GM23248 (cell line): ENCODE data around the gene CYB5A. TPM values are rescaled to one million over a fixed set of nuclear protein-coding genes. Genes with fewer than 3 reads are reported as not detected.

ENCODE experiments used
- DNase-seq: peaks from one replicate; pipeline ENCODE4 v3.0.0-alpha.2; 2015
- H2AFZ ChIP-seq: fragments of 200-600 bp; sonication (generic); 2 replicates; pipeline ENCODE4 v1.6.1; 2016; ENCODE audit warnings: antibody characterized with exemption
- H3F3A ChIP-seq: fragments of 200-600 bp; sonication (generic); 2 replicates; pipeline ENCODE4 v1.6.1; 2016; ENCODE audit warnings: mild to moderate bottlenecking, antibody characterized with exemption, mixed run types; ENCODE audit not compliant: insufficient read depth
- H3K27ac ChIP-seq: fragments of 200-600 bp; sonication (generic); 2 replicates; pipeline ENCODE4 v1.5.1; 2016; ENCODE audit warnings: mild to moderate bottlenecking
- H3K27me3 ChIP-seq: fragments of 200-600 bp; sonication (generic); replicated peaks from 2 replicates; pipeline ENCODE4 v1.6.1; 2016; ENCODE audit warnings: mild to moderate bottlenecking; ENCODE audit not compliant: insufficient read depth
- H3K36me3 ChIP-seq: fragments of 200-600 bp; sonication (generic); 2 replicates; pipeline ENCODE4 v1.6.1; 2016; ENCODE audit warnings: low read depth, mild to moderate bottlenecking
- H3K4me1 ChIP-seq: fragments of 200-600 bp; sonication (generic); 2 replicates; pipeline ENCODE4 v1.6.1; 2016; ENCODE audit warnings: mild to moderate bottlenecking; ENCODE audit not compliant: insufficient read depth
- H3K4me2 ChIP-seq: fragments of 200-600 bp; sonication (generic); one replicate; pipeline ENCODE4 v1.6.1; 2016; ENCODE audit warnings: mild to moderate bottlenecking; ENCODE audit not compliant: unreplicated experiment
- H3K4me3 ChIP-seq: fragments of 200-600 bp; sonication (generic); 2 replicates; pipeline ENCODE4 v1.5.1; 2016; ENCODE audit warnings: mild to moderate bottlenecking
- H3K79me2 ChIP-seq: fragments of 200-600 bp; sonication (generic); 2 replicates; pipeline ENCODE4 v1.6.1; 2016; ENCODE audit warnings: mild to moderate bottlenecking; ENCODE audit not compliant: insufficient read depth
- H3K9ac ChIP-seq: fragments of 200-600 bp; sonication (generic); 2 replicates; pipeline ENCODE4 v1.6.1; 2016; ENCODE audit warnings: mild to moderate bottlenecking
- H3K9me2 ChIP-seq: fragments of 200-600 bp; sonication (generic); 2 replicates; pipeline ENCODE4 v1.6.1; 2016; ENCODE audit warnings: mixed run types, mild to moderate bottlenecking, moderate library complexity; ENCODE audit not compliant: insufficient read depth
- H3K9me3 ChIP-seq: fragments of 200-600 bp; sonication (generic); one replicate; pipeline ENCODE4 v1.6.1; 2017; ENCODE audit warnings: low read depth
- H4K20me1 ChIP-seq: fragments of 200-600 bp; sonication (generic); 2 replicates; pipeline ENCODE4 v1.6.0; 2016; ENCODE audit not compliant: insufficient read depth
- EZH2 ChIP-seq: fragments of 200-600 bp; sonication (generic); IDR thresholded peaks from 2 replicates; pipeline ENCODE4 v1.6.1; 2018; ENCODE audit warnings: antibody characterized with exemption, mild to moderate bottlenecking; ENCODE audit not compliant: insufficient read depth, poor library complexity, severe bottlenecking
- EZH2phosphoT487 ChIP-seq: fragments of 200-600 bp; sonication (generic); IDR thresholded peaks from 2 replicates; pipeline ENCODE4 v1.6.1; 2018; ENCODE audit warnings: antibody characterized with exemption, moderate library complexity, mild to moderate bottlenecking, low read depth; ENCODE audit not compliant: insufficient read depth
- WGBS, 2 experiments: methylation state at CpG; one replicate each; pipeline ENCODE4 v1.1.6; 2015 to 2017; ENCODE audit warnings: low lambda C conversion rate in 2 of 2, low coverage in 1 of 2; ENCODE audit errors: missing lambda C conversion rate in 2 of 2; 5-methylcytosine and 5-hydroxymethylcytosine counted together
- in situ Hi-C: fragments of 300-500 bp; cut with MboI; formaldehyde crosslinking; loops from 2 replicates; pipeline ENCODE4 v1.15.0; 2020
- polyA plus RNA-seq: library from polyadenylated mRNA; unstranded; fragments of >200 nt; fragmentation: Nextera tagmentation; extraction: Ambion mirVana; gene quantifications from 2 replicates; pipeline ENCODE4 v1.2.1, GENCODE V29; 2016
- total RNA-seq: library from RNA; depleted of rRNA; stranded (reverse); fragments of >200 nt; shearing (Covaris generic); gene quantifications from 2 replicates; pipeline ENCODE4 v1.2.3, GENCODE V29; 2014

CYB5A gene
- total and polyA plus RNA-seq, 2 experiments from 2014 or later: 55.0 to 117 TPM

GRCh38 chr18:74248189-74248588, 43.6 kb downstream of the CYB5A start:
- Histone ChIP-seq H3K4me2 (no peak overlapping the region), H2AFZ (no peak overlapping the region), H3K79me2 (no peaks in the 10 kb centered on the region), H3F3A (peaks cover 28% of the 10 kb centered on the region), H3K27me3 (no peaks in the 10 kb centered on the region), H3K4me3 (no peak overlapping the region), H3K9me3 (no peaks in the 10 kb centered on the region), H3K4me1 (peaks cover 30% of the 10 kb centered on the region), H3K9me2 (no peaks in the 10 kb centered on the region), H3K27ac (no peak overlapping the region), H4K20me1 (no peaks in the 10 kb centered on the region), H3K9ac (no peak overlapping the region), H3K36me3 (no peaks in the 10 kb centered on the region)
- 95 to 98% methylated on average over 6 of the region's 6 CpGs for WGBS, 2 experiments
- in situ Hi-C loops: no loop called here
- TF ChIP-seq EZH2phosphoT487 (no peak), EZH2 (no peak)
- DNase-seq: no peak

GRCh38 chr18:74244554-74244953, 47.2 kb downstream of the CYB5A start:
- no peak for DNase-seq
- in situ Hi-C loops: no loop called here

GRCh38 chr18:74243127-74243526, 48.6 kb downstream of the CYB5A start:
- H3K4me1 ChIP-seq: no peaks in the 10 kb centered on the region
- 36 to 40% methylated on average over 4 of the region's 4 CpGs for WGBS, 2 experiments
- no peaks in the 10 kb centered on the region for H3K9me3 ChIP-seq
- peaks cover 28% of the 10 kb centered on the region for H3K27me3 ChIP-seq
- TF ChIP-seq EZH2phosphoT487: no peak
- no peak for TF ChIP-seq EZH2
- no peak overlapping the region for H3K4me2 ChIP-seq
- in situ Hi-C loops: no loop called here
- no peak overlapping the region for H2AFZ ChIP-seq
- no peaks in the 10 kb centered on the region for H3F3A ChIP-seq
- no peak for DNase-seq
- no peak overlapping the region for H3K27ac ChIP-seq
- H3K79me2 ChIP-seq: no peaks in the 10 kb centered on the region
- no peaks in the 10 kb centered on the region for H3K9me2 ChIP-seq
- no peaks in the 10 kb centered on the region for H3K36me3 ChIP-seq
- no peaks in the 10 kb centered on the region for H4K20me1 ChIP-seq
- H3K9ac ChIP-seq: no peak overlapping the region
- no peak overlapping the region for H3K4me3 ChIP-seq

More at GRCh38 chr18:74244554-74244953, 47.2 kb downstream of the CYB5A start:
- TF ChIP-seq EZH2phosphoT487 (no peak), EZH2 (no peak)
- Histone ChIP-seq H3F3A (peaks cover 9% of the 10 kb centered on the region), H2AFZ (no peak overlapping the region), H3K27me3 (peaks cover 18% of the 10 kb centered on the region), H3K27ac (no peak overlapping the region), H4K20me1 (no peaks in the 10 kb centered on the region), H3K4me3 (no peak overlapping the region), H3K9ac (no peak overlapping the region), H3K4me1 (peaks cover 10% of the 10 kb centered on the region), H3K9me2 (no peaks in the 10 kb centered on the region), H3K9me3 (no peaks in the 10 kb centered on the region), H3K36me3 (no peaks in the 10 kb centered on the region), H3K4me2 (no peak overlapping the region), H3K79me2 (no peaks in the 10 kb centered on the region)
- 71 to 74% methylated on average over 2 of the region's 2 CpGs for WGBS, 2 experiments

GRCh38 chr18:74242438-74243096, 49.2 kb downstream of the CYB5A start:
- Histone ChIP-seq H3K27ac (no peak overlapping the region), H3K4me3 (no peak overlapping the region), H3K4me1 (no peaks in the 10 kb centered on the region), H3K9me3 (no peaks in the 10 kb centered on the region), H3K27me3 (peaks cover 28% of the 10 kb centered on the region), H3K4me2 (no peak overlapping the region), H4K20me1 (no peaks in the 10 kb centered on the region), H3K9ac (no peak overlapping the region), H3F3A (no peaks in the 10 kb centered on the region), H2AFZ (no peak overlapping the region), H3K36me3 (no peaks in the 10 kb centered on the region), H3K79me2 (no peaks in the 10 kb centered on the region), H3K9me2 (no peaks in the 10 kb centered on the region)
- TF ChIP-seq EZH2phosphoT487: no peak
- TF ChIP-seq EZH2: no peak
- in situ Hi-C loops: no loop called here
- DNase-seq: no peak
- 80 to 82% methylated on average over 17 of the region's 17 CpGs for WGBS, 2 experiments

GRCh38 chr18:74241970-74242369, 49.8 kb downstream of the CYB5A start:
- H4K20me1 ChIP-seq: no peaks in the 10 kb centered on the region
- no peaks in the 10 kb centered on the region for H3K9me2 ChIP-seq
- no peak for TF ChIP-seq EZH2phosphoT487
- TF ChIP-seq EZH2: no peak
- peaks cover 28% of the 10 kb centered on the region for H3K27me3 ChIP-seq
- WGBS, 2 experiments: 59 to 64% methylated on average over 3 of the region's 3 CpGs
- in situ Hi-C loops: no loop called here
- DNase-seq: no peak
- H3K4me1 ChIP-seq: no peaks in the 10 kb centered on the region
- no peaks in the 10 kb centered on the region for H3K36me3 ChIP-seq
- H3K9me3 ChIP-seq: no peaks in the 10 kb centered on the region
- no peak overlapping the region for H3K4me2 ChIP-seq
- no peak overlapping the region for H3K9ac ChIP-seq
- no peak overlapping the region for H3K27ac ChIP-seq
- no peaks in the 10 kb centered on the region for H3K79me2 ChIP-seq
- H2AFZ ChIP-seq: no peak overlapping the region
- H3F3A ChIP-seq: no peaks in the 10 kb centered on the region
- no peak overlapping the region for H3K4me3 ChIP-seq
